ENCODE measurements around the gene CSMD2.

DNA sequence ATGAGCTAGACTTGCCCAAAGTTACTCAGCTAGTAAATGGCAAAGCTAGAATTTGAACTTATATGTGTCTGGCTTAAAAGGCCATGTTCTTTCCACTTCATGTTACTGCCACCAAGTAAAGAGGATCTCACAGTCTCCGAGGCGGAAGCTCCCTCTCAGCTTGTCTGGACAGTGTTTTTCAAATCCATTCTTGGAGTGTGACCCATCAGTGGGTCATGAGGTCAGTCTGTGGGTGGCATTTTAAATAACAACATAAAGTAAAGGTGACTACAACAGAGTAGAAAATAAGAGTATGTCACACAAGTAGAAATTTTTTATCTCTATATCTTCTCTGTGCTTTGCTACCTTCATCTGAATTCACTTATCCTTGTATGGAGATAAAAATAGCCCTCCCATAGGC is 304.4 kb downstream of the CSMD2 start:
- TF ChIP-seq, protein P1, sequence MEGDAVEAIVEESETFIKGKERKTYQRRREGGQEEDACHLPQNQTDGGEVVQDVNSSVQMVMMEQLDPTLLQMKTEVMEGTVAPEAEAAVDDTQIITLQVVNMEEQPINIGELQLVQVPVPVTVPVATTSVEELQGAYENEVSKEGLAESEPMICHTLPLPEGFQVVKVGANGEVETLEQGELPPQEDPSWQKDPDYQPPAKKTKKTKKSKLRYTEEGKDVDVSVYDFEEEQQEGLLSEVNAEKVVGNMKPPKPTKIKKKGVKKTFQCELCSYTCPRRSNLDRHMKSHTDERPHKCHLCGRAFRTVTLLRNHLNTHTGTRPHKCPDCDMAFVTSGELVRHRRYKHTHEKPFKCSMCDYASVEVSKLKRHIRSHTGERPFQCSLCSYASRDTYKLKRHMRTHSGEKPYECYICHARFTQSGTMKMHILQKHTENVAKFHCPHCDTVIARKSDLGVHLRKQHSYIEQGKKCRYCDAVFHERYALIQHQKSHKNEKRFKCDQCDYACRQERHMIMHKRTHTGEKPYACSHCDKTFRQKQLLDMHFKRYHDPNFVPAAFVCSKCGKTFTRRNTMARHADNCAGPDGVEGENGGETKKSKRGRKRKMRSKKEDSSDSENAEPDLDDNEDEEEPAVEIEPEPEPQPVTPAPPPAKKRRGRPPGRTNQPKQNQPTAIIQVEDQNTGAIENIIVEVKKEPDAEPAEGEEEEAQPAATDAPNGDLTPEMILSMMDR (IDR thresholded peaks at IDR 0.05; ENCODE audit: low read depth, low read length), result no peak
- no peak for TF ChIP-seq EZH2phosphoT487 (IDR thresholded peaks at IDR 0.05; ENCODE audit: low read depth)
